Lower leg skin (tissue), 4 donors: ENCODE measurements around the gene MRGPRG. TPM values are rescaled to one million over a fixed set of nuclear protein-coding genes. Genes with fewer than 3 reads are reported as not detected.
A peak's percentile ranks its signal among the peaks of the same experiment; 100 is the strongest.
"Not testable (repeated sequence)": the region's sequence is repeated elsewhere in the genome, so short reads cannot be mapped to it uniquely, and the experiment has no call there.

Experiments
- DNase-seq, 2 donors: peaks; one replicate each; pipeline ENCODE4 v3.0.0-alpha.2; 2019; ENCODE audit warnings: low spot score in 2 of 2
- H3K4me3 ChIP-seq: fragments of 200-600 bp; sonication (generic); 2 replicates; pipeline ENCODE4 v1.5.1; 2017; ENCODE audit warnings: mild to moderate bottlenecking, low read depth; ENCODE audit not compliant: poor library complexity, severe bottlenecking
- CTCF ChIP-seq, 3 donors: fragments of 450-650 bp; IDR thresholded peaks; one replicate each; pipeline ENCODE4 v1.5.1; 2016; ENCODE audit warnings: antibody characterized with exemption in 3 of 3, mild to moderate bottlenecking in 3 of 3, moderate library complexity in 2 of 3
- POLR2A ChIP-seq, 2 donors: fragments of 450-650 bp; IDR thresholded peaks; one replicate each; pipeline ENCODE4 v1.6.1; 2016 to 2017; ENCODE audit warnings: antibody characterized with exemption in 2 of 2, mild to moderate bottlenecking in 1 of 2, moderate library complexity in 1 of 2
- WGBS, 2 donors: methylation state at CpG; one replicate each; pipeline ENCODE4 v1.1.5; 2018; 5-methylcytosine and 5-hydroxymethylcytosine counted together
- intact Hi-C: fragments of 100-400 bp; cut with DNase I; formaldehyde crosslinking; loops from one replicate; pipeline ENCODE4 v1.15.0; 2023; ENCODE audit warnings: low total_unique reads
- total RNA-seq, 4 donors: library from RNA; depleted of rRNA; stranded (reverse); fragments of >200 nt; gene quantifications; one replicate each; pipeline ENCODE4 v1.1.0, GENCODE V29; 2016

MRGPRG gene
- total RNA-seq = not detected

- 78 to 80% methylated on average over 25 to 34 of the region's 35 CpGs for WGBS, 2 donors
- intact Hi-C loops = loop anchor here (5.0 to 10.0 kb wide), 2 partner anchors 114 to 181 kb away; no protein-coding TSS in a partner anchor
- no peak for TF ChIP-seq CTCF (IDR thresholded peaks at IDR 0.05)
- TF ChIP-seq POLR2A (IDR thresholded peaks at IDR 0.05) = no peak
- H3K4me3 ChIP-seq = no peak within 1 kb of the TSS
- DNase-seq = peak in 1 of 2 donors; percentile 72
Observed at GRCh38 chr11:3218483-3219280, at the start of gene MRGPRG. Gene MRGPRG (minus strand): TSS chr11:3218813. CDS start chr11:3218813, 0 bp downstream.

- intact Hi-C loops, DNase-seq, H3K4me3 ChIP-seq: not testable (repeated sequence)
- WGBS, 2 donors = 43 to 54% methylated on average over 5 to 6 of the region's 7 CpGs
Observed at GRCh38 chr11:3262548-3262947, 43.9 kb upstream of the MRGPRG start.

- DNase-seq, H3K4me3 ChIP-seq, intact Hi-C loops: not testable (repeated sequence)
- 76 to 82% methylated on average over 7 of the region's 8 CpGs for WGBS, 2 donors
Observed at GRCh38 chr11:3261831-3262230, 43.2 kb upstream of the MRGPRG start.

GRCh38 chr11:3257509-3257908 is 38.9 kb upstream of the MRGPRG start:
- DNase-seq, intact Hi-C loops, H3K4me3 ChIP-seq: not testable (repeated sequence)
- 81 to 92% methylated on average over 1 of the region's 1 CpG for WGBS, 2 donors

GRCh38 chr11:3255241-3255640 is 36.6 kb upstream of the MRGPRG start:
- intact Hi-C loops, DNase-seq, H3K4me3 ChIP-seq: not testable (repeated sequence)
- 83% methylated on average over 1 of the region's 12 CpGs; no CpG with 5 or more reads in 1 of the 2 donors for WGBS, 2 donors

GRCh38 chr11:3254773-3255172 is 36.2 kb upstream of the MRGPRG start:
- whole genome bisulfite sequencing, 2 donors = no CpG with 5 or more reads among the region's 14 CpGs
- H3K4me3 ChIP-seq, intact Hi-C loops, DNase-seq: not testable (repeated sequence)

- DNase-seq = no peak
- no peak overlapping the region for H3K4me3 ChIP-seq
- TF ChIP-seq POLR2A (IDR thresholded peaks at IDR 0.05) = no peak
- no peak for TF ChIP-seq CTCF (IDR thresholded peaks at IDR 0.05)
- intact Hi-C loops = no loop called here
Observed at GRCh38 chr11:3245071-3245470, 26.5 kb upstream of the MRGPRG start.

GRCh38 chr11:3243880-3244279 is 25.3 kb upstream of the MRGPRG start:
- TF ChIP-seq CTCF (IDR thresholded peaks at IDR 0.05) (no peak), POLR2A (IDR thresholded peaks at IDR 0.05) (no peak)
- intact Hi-C loops = no loop called here
- no peak overlapping the region for H3K4me3 ChIP-seq
- no peak for DNase-seq
- WGBS, 2 donors = 89 to 98% methylated on average over 1 of the region's 1 CpG
